ENCODE data around the gene ZNF280D.

- TF ChIP-seq CTCF (IDR thresholded peaks at IDR 0.05; ENCODE audit: control extremely low read depth in 1 of 3, insufficient read depth in 1 of 3, low read depth in 1 of 3, low read length in 3 of 3) (no peak), EP300 (IDR thresholded peaks at IDR 0.05; ENCODE audit: borderline replicate concordance in 1 of 2, low read depth in 2 of 2, low read length in 2 of 2) (no peak), USF2 (IDR thresholded peaks at IDR 0.05; ENCODE audit: low read length) (no peak), RFX5 (IDR thresholded peaks at IDR 0.05; ENCODE audit: borderline replicate concordance, low read depth, low read length) (no peak), YY1 (IDR thresholded peaks at IDR 0.05; ENCODE audit: low read depth, low read length) (no peak), ZNF274 (IDR thresholded peaks at IDR 0.05; ENCODE audit: borderline replicate concordance, extremely low read depth, low read length) (no peak), GTF2F1 (IDR thresholded peaks at IDR 0.05; ENCODE audit: borderline replicate concordance, low read depth, low read length) (no peak), CBX8 (IDR thresholded peaks at IDR 0.05; ENCODE audit: borderline replicate concordance, low read depth, low read length) (no peak), KDM4A (IDR thresholded peaks at IDR 0.05; ENCODE audit: low read depth, low read length, severe bottlenecking) (no peak), NANOG (IDR thresholded peaks at IDR 0.05; ENCODE audit: insufficient read depth, low read depth, low read length, poor library complexity, severe bottlenecking) (no peak), POLR2AphosphoS5 (IDR thresholded peaks at IDR 0.05; ENCODE audit: low read depth, low read length) (no peak), CEBPB (IDR thresholded peaks at IDR 0.05; ENCODE audit: low read depth, low read length) (no peak), RNF2 (IDR thresholded peaks at IDR 0.05; ENCODE audit: borderline replicate concordance, low read depth, low read length, missing control alignments, poor library complexity, severe bottlenecking) (no peak), POLR2A (IDR thresholded peaks at IDR 0.05; ENCODE audit: control extremely low read depth in 1 of 2, low read depth in 2 of 2, low read length in 2 of 2) (no peak)
These were observed 26.9 kb upstream of the ZNF280D start for GRCh38 chr15:56760186-56760585.

Data from H1 (cell line).